ENCODE results near the gene GPR17.
A peak's percentile ranks its signal among the peaks of the same experiment; 100 is the strongest.

GPR17 gene, protein sequence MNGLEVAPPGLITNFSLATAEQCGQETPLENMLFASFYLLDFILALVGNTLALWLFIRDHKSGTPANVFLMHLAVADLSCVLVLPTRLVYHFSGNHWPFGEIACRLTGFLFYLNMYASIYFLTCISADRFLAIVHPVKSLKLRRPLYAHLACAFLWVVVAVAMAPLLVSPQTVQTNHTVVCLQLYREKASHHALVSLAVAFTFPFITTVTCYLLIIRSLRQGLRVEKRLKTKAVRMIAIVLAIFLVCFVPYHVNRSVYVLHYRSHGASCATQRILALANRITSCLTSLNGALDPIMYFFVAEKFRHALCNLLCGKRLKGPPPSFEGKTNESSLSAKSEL

GRCh38 chr2:127645395-127646291, at the start of gene GPR17:
GPR17 (plus strand) TSS chr2:127646153; CDS start chr2:127650736, 4,583 bp downstream.
- peak in 1 of 2 donors; percentile 61 for DNase-seq

DNA sequence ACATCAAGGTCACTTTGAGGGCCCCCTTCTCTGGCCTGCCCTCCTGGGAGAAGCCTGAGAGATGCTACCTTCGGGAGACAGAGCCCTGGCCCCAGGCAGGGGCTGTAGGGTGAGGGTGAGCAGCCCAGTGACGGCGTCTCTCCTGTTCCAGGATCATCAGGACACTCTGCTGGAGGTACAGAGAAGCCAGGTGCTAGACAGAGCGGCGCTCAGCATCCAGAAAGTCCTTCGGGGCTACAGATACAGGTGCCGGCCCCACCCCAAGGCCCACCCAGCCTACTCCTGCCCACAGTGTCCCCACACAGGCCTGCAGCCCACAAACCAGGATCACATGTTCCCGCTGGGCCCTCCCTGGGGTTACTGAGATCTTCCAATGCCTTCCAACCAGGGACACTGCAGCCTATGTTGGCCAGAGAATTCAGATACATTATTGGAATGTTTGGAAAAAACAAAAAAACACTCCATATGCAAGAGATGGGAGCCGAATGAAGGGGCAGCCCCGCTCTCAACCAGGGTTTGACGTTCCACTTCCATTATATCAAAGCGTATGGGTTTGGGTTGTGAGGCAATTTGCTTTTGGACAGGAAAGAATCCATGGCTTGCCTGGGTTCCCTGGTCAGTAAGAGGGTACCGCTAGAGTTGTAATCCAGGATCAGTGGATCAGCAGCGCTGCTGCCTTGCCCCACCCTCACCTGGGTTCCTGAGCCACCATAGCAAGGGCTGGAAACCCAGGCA, 49.5 kb upstream of the GPR17 start:
- DNase-seq: no peak

GRCh38 chr2:127597046-127597983, 48.6 kb upstream of the GPR17 start:
- DNase-seq: no peak

DNA sequence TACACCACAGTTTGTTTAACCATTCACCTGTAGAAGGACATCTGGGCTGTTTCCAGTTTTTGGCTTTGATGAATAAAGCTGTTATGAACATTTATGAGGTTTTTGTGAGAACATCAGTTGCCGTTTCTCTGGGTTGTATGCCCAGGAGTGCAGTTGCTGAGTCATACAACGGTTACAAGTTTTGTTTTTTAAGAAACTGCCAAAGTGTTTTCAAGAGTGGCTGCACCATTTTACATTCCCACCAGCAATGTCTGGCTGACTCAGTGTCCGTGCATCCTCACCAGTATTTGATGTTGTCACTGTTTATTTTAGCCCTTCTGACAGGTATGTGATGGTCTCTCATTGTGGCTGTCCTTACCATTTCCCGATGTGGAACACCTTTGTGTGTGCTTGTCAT, 48.0 kb upstream of the GPR17 start:
- DNase-seq: no peak

DNA sequence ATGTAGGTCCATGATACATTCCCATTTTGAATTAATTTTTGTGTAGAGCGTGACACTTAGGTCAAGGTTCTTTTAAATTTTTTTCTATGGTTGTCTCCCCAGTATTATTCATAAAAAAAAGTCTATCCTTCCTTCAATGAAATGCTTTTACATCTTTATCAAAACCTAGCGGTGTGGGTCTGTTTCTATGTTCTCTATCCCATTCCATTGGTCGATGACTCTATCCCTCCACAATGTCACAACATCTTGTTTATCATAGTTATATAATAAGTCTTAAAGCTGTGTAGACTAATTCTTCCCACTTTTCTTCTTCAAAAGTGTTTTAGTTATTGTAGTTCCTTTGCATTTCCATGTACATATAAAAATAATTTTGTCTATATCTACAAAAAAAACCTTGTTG, 47.2 kb upstream of the GPR17 start:
- DNase-seq: no peak

DNA sequence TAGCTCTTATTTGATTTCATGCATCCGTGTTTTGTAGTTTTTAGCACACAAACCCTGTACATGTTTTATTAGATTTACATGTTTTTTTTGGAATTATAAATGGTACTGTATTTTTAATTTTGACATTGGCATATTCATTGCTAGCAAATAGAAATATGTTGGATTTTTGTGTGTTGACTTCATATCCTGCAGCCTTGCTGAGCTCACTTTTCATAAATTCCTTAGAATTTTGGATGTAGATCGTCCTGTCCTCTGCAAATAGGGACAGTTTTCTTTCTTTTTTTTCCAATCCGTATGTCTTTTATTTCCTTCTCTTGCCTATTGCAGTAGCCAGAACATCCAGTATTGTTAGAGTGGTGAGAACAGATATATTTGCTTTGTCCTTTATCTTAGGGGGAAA, 46.7 kb upstream of the GPR17 start:
- DNase-seq: no peak

DNA sequence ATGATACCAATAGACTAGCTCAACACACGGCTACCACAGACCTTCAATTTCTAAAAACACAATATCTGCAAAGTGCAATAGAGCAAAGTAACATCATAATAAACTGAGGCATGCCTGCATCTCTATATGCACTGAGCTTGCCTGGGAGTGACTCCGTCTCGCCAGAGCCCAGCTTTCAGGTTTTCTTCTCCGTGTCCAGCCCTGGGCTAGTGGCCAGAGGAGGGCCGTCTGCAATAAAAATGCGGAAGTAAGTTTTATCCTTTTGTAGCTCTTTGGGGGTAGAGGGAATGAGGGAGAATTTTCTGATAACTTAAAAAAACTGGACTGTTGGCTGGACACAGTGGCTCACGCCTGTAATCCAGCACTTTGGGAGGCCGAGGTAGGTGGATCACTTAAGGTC, 41.0 kb upstream of the GPR17 start:
- DNase-seq: no peak

- no peak for DNase-seq
Measured at GRCh38 chr2:127605691-127606263, 40.2 kb upstream of the GPR17 start.

DNA sequence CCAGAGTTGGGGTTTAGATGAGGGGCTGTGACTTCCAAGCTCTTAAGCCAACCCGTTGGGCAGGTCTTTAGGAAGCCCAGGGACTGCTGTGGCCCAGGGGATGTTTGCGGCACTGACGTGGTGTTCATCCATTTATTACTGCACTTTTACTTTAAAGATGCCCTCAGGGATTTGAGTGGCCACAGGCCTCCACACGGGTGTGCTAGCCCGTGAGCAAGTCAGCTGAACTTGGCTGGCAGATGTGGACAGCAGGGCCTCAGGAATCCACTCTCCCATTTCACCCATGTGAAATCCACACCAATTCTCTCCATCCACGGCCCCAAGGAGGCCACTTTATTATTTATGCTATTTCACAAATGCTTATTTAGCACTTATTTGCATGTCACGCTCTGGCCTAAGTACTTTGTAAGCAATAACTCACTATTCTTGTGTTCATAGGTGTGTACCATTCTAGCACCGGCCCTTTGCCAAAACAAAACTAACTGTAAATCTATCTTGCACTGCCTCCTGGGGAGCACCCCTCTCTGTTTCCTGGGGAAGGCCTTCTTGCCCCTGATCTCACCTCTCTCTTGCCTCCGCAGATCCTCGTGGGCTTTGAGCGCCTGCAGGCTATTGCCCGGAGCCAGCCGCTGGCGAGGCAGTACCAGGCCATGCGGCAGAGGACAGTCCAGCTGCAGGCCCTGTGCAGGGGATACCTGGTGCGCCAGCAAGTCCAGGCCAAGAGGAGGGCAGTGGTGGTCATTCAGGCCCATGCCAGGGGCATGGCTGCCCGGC, 39.1 kb upstream of the GPR17 start:
- no peak for DNase-seq

DNA sequence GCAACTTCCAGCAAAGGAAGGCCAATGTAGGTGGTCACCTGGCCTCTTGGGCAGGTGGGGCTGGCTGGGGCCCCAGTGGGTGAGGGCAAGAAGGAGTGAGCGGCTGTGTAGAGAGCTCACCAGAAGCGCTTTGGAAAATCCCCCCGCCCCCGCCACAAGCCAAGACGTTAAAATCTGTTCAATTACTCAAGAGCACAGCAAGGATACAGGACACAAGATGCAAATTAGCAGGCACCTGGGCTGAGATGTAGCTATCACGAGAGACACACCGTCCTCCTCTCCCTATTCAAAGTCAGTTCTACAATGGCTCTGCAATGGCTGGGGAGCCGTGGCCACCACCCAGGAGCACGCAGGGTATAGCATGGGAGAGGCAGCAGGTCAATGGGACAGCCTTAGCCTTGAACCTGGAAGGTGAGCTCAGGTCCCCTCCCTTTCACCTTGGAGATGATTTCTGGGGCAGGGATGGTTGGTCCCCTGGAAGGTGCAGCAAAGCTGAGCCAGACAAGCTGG, 38.5 kb upstream of the GPR17 start:
- no peak for DNase-seq

DNA sequence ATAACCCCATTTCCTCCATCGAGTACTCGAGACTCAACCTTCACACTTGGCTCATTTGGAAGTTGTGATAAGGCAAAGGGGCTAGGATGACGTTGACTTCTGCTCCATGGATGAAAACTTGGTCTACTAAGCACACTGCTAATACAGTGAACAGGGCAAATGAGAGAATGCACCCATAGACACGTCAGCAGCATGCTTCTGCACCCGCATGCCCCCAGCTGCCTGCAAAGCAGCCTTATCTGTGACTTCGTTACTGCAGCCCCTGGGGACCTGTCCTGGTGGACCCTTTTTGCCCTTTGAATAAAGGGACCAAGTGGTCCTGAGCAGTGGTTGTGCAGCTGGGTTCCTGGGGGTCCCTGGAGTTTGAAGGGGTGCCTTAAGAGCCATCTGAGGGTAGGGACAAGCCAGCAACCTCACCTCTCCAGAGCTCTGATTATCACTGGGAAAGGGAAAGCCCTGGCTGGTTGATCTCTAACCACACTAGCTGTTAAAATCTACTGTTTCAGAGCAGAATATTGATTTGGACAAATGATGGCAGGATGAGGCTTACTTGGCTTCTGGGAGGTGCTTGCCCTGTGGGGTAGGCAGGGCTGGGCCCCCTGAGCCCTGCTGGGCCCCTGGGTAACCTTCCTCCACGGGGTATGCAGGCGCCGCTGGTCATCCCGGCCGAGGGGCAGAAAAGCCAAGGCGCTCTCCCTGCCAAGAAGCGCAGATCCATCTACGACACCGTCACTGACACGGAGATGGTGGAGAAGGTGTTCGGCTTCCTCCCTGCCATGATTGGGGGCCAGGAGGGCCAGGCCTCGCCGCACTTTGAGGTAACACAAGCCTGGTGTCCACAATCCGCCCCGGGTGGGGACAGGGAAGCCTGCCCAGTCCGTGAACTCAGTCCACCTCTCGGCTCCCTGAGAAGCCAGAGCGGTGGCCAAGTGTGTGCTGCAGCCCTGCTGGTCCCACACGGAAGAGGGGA, 37.6 kb upstream of the GPR17 start:
- no peak for DNase-seq

GRCh38 chr2:127609031-127609751, 36.8 kb upstream of the GPR17 start:
- DNase-seq: no peak

DNA sequence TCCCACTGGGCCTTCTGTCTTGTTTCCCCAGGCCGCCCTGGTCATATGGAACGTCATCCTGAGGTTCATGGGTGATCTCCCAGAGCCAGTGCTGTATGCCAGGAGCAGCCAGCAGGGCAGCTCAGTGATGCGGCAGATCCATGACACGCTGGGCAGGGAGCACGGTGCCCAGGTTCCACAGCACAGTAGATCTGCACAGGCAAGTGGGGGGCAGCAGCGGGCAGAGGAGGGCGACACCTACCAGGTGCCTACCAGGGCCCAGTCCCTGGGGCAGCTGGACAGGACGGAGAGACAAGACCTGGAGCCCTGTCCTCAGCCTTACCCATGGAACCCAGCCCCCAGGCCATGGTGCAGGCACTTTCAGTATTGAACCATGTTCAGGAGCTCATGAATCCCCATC, 36.1 kb upstream of the GPR17 start:
- no peak for DNase-seq

DNA sequence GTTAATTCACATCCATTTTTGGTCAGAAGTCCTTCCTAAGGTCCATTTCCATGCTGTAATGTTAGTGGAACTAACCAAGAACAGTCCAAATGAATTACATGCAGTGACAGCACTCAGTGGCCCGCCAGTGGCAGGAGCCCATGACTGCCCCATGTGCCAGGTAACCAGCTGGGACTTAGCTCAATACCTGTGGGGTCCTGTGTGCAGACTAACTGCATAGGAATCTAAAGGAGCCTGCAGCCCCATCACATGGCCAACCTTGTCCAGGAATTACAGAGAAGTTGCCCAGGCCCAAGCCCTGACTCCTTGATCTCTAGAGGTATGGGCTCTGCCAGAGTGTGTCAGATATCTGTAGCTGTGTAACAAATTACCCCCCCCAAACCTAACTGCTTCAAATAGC, 35.4 kb upstream of the GPR17 start:
- DNase-seq: no peak

DNA sequence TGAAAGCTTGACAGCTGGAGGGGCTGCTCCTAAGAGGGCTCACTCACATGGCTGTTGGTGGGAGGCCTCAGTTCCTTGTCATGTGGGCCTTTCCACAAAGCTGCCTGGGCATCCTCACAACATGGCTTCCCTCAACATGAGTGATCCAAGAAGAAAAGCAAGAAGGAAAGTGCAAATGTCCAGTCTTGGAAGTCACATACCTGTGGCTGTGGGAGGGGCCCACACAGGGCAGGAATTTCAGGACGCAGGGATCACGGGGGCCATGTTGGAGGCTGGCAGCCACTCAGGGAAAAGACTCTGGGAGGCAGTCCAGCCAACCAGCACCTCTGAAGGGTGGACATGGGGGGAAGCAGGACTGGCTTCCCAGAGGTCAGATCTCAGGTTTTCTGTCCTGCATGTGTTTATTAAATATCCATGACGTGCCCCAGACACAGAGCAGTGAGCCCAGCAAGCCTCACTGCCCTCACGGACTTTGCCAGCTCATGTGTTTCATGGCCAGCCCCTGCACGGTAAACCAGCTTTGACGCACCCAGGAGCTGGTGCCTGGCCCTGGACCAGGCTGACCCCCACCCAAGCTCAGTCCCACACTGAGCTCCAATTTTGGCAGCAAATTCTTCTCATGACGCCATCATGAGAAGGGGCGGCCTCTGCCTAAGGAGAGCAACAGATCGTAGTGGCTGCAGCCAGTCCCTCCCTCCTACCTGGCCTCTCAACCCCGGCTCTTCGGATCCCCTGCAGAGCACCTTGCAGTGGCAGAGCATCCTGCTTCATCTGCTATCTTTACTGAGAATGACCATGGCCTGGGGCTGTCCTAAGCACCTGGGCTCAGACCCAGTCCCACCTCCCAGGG, 34.7 kb upstream of the GPR17 start:
- no peak for DNase-seq

DNA sequence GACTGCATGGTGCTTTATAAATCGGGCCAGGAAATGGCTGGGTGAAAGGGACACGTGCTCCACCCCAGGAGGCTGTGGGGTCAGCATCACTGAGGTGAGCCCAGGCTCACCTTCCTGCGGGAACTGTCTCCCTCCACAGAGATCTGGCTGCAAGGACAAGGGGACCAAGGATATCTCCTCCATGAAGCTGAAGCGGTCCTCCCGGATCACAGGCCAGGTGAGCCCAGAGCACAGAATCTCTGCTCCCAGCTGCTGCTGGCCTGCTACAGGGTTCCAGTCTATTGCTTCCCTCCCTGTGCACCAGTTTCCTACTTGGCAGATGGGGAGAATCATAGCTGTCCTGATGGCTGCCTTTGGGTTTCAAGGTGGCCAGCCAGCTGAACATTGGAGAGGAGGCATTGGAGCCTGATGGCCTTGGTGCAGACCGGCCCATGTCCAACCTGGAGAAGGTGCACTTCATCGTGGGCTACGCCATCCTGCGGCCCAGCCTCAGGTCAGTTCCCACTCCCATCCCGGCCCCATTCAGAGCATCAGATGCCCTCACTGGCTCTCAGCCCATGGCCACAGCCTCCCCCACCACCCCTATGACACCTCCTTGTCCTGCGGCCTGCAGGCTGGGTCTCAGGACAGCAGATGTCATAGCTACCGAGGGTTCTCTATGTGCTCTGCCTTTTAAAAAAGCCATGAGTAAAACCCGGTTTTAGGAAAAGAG, 33.7 kb upstream of the GPR17 start:
- DNase-seq: no peak

DNA sequence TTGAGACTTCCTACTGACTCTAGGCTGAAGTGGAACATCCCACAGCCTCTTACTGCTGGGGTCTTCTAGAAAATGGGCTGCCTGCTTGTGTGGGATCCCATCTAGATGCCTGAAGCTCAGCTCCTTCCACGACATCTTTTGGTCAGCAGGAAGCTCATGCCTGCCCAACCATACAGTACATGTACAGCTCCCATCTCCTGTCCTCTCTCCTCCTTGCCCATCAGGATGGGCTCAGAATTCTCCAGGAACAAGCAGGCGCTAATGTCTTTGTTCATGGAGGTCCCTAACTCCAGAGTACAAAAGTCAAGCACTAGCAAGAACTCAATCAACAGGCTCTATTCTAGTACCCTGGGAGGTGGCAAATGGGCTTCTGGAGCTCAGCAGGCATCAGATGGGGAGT, 31.7 kb upstream of the GPR17 start:
- DNase-seq: no peak

All from hippocampal formation (tissue), 2 donors.